Measurements from ENCODE around the gene AK9.

- TF ChIP-seq REST (IDR thresholded peaks at IDR 0.05; ENCODE audit: insufficient read depth in 1 of 2, low read depth in 2 of 2, low read length in 2 of 2) (no peak), POLR2AphosphoS5 (IDR thresholded peaks at IDR 0.05; ENCODE audit: low read depth, low read length) (no peak), TAF1 (IDR thresholded peaks at IDR 0.05; ENCODE audit: borderline replicate concordance, insufficient read depth, low read length) (no peak), SIN3A (IDR thresholded peaks at IDR 0.05; ENCODE audit: borderline replicate concordance, insufficient read depth, low read length) (no peak)
Measured at GRCh38 chr6:109484122-109484521, 206.9 kb downstream of the AK9 start.
